Measurements from ENCODE around the gene C16orf54. TPM values are rescaled to one million over a fixed set of nuclear protein-coding genes. Genes with fewer than 3 reads are reported as not detected.
"Not testable (repeated sequence)": the region's sequence is repeated elsewhere in the genome, so short reads cannot be mapped to it uniquely, and the experiment has no call there.

C16orf54 gene
- total RNA-seq, 4 donors from 2014 or later: 2.2 to 9.9 (median 3.6) TPM

GRCh38 chr16:29761882-29762281 is 16.1 kb upstream of the C16orf54 start:
- no peaks in the 10 kb centered on the region for H3K9me3 ChIP-seq
- H3K36me3 ChIP-seq: no peaks in the 10 kb centered on the region
- H3K27ac ChIP-seq: peak overlapping the region in 1 of 4 donors; percentile 78
- H3K4me1 ChIP-seq: peaks cover 0 to 15% (median 0%) of the 10 kb centered on the region in 4 donors
- H3K27me3 ChIP-seq: no peaks in the 10 kb centered on the region
- peak overlapping the region in 1 of 4 donors; percentile 42 for H3K4me3 ChIP-seq
- no peak for TF ChIP-seq POLR2A (IDR thresholded peaks at IDR 0.05)
- no peak for TF ChIP-seq CTCF (IDR thresholded peaks at IDR 0.05)
- DNase-seq: no peak

DNA sequence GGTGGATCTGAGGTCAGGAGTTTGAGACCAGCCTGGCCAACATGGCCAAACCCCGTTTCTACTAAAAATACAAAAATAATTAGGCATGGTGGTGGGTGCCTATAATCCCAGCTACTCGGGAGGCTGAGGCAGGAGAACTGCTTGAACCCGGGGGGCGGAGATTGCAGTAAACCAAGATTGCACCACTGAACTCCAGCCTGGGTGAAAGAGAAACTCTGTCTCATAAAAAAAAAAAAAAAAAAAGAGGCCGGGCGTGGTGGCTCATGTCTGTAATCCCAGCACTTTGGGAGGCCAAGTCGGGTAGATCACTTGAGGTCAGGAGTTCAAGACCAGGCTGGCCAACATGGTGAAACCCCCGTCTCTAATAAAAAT is 15.5 kb upstream of the C16orf54 start:
- Histone ChIP-seq H3K4me1 (peaks cover 0 to 15% (median 0%) of the 10 kb centered on the region in 4 donors), H3K4me3 (peak overlapping the region in 2 of 4 donors; percentile 2 to 42), H3K27ac (peak overlapping the region in 3 of 4 donors; percentile 39 to 82 (median 78))
- H3K27me3 ChIP-seq, H3K9me3 ChIP-seq, DNase-seq, H3K36me3 ChIP-seq: not testable (repeated sequence)

GRCh38 chr16:29760567-29761279 is 14.9 kb upstream of the C16orf54 start:
- Histone ChIP-seq H3K9me3 (no peaks in the 10 kb centered on the region), H3K4me1 (peaks cover 0 to 15% (median 0%) of the 10 kb centered on the region in 4 donors), H3K27me3 (no peaks in the 10 kb centered on the region), H3K4me3 (peak overlapping the region in 2 of 4 donors; percentile 2 to 42), H3K27ac (peak overlapping the region in 3 of 4 donors; percentile 39 to 82 (median 78)), H3K36me3 (no peaks in the 10 kb centered on the region)
- peak in 2 of 3 donors; percentile 70 to 74 for DNase-seq
- no peak for TF ChIP-seq CTCF (IDR thresholded peaks at IDR 0.05)
- TF ChIP-seq POLR2A (IDR thresholded peaks at IDR 0.05): peak; percentile 43 to 64

- H3K27ac ChIP-seq: no peak overlapping the region
These were observed 12.2 kb upstream of the C16orf54 start for GRCh38 chr16:29757950-29758466.

GRCh38 chr16:29757086-29757485 is 11.3 kb upstream of the C16orf54 start:
- H3K4me3 ChIP-seq, H3K9me3 ChIP-seq, H3K27me3 ChIP-seq, DNase-seq, H3K27ac ChIP-seq, H3K4me1 ChIP-seq, H3K36me3 ChIP-seq: not testable (repeated sequence)

More at GRCh38 chr16:29757950-29758466, 12.2 kb upstream of the C16orf54 start:
- H3K9me3 ChIP-seq: no peaks in the 10 kb centered on the region
- H3K4me3 ChIP-seq: no peak overlapping the region
- TF ChIP-seq CTCF (IDR thresholded peaks at IDR 0.05) (no peak), POLR2A (IDR thresholded peaks at IDR 0.05) (no peak)
- H3K4me1 ChIP-seq: no peaks in the 10 kb centered on the region
- no peaks in the 10 kb centered on the region for H3K36me3 ChIP-seq
- no peaks in the 10 kb centered on the region for H3K27me3 ChIP-seq
- DNase-seq: no peak

- no peaks in the 10 kb centered on the region for H3K9me3 ChIP-seq
- no peak for TF ChIP-seq POLR2A (IDR thresholded peaks at IDR 0.05)
- no peak for TF ChIP-seq CTCF (IDR thresholded peaks at IDR 0.05)
- no peaks in the 10 kb centered on the region for H3K4me1 ChIP-seq
- DNase-seq: no peak
- H3K27ac ChIP-seq: no peak overlapping the region
- H3K4me3 ChIP-seq: no peak overlapping the region
- no peaks in the 10 kb centered on the region for H3K36me3 ChIP-seq
- H3K27me3 ChIP-seq: no peaks in the 10 kb centered on the region
These were observed 10.9 kb upstream of the C16orf54 start for GRCh38 chr16:29756654-29757053.
